ENCODE data around the gene TBC1D19.
"Not testable (repeated sequence)": the region's sequence is repeated elsewhere in the genome, so short reads cannot be mapped to it uniquely, and the experiment has no call there.

TBC1D19 gene

DNA sequence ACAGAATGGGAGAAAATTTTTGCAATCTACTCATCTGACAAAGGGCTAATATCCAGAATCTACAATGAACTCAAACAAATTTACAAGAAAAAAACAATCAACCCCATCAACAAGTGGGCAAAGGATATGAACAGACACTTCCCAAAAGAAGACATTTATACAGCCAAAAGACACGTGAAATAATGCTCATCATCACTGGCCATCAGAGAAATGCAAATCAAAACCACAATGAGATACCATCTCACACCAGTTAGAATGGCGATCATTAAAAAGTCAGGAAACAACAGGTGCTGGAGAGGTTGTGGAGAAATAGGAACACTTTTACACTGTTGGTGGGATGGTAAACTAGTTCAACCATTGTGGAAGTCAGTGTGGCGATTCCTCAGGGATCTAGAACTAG, 9.7 kb downstream of the TBC1D19 start:
- H3K4me3 ChIP-seq (replicated peaks; ENCODE audit: insufficient read depth, low read length); H3K27me3 ChIP-seq (ENCODE audit: insufficient read depth, poor library complexity, severe bottlenecking); H3K27ac ChIP-seq (replicated peaks); DNase-seq (ENCODE audit: low read depth in 1 of 2, low spot score in 1 of 2): not testable (repeated sequence)

DNA sequence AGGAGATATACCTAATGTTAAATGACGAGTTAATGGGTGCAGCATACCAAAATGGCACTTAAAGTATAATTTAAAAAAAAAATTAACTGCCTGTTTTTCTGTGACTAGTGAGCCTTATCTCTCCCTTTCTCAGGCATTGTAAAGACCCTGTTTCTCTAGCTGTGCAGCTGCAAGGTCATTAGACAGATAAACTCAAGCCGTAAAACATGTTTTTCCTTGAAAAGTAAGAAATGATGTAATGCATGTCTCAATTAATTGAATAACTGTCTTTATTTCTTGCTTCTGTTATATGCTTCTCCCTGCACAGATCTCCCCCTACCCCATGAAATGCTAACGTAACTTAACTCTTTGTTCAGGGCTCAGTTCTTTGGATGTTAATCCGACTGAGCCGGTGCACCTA, 10.5 kb downstream of the TBC1D19 start:
- H3K27ac ChIP-seq (replicated peaks), result no peak overlapping the region
- H3K27me3 ChIP-seq (ENCODE audit: insufficient read depth, poor library complexity, severe bottlenecking), result no peaks in the 10 kb centered on the region
- DNase-seq (ENCODE audit: low read depth in 1 of 2, low spot score in 1 of 2), result no peak
- H3K4me3 ChIP-seq (replicated peaks; ENCODE audit: insufficient read depth, low read length), result no peak overlapping the region
- TF ChIP-seq SPI1 (IDR thresholded peaks at IDR 0.05; ENCODE audit: borderline replicate concordance, low read depth), result no peak

DNA sequence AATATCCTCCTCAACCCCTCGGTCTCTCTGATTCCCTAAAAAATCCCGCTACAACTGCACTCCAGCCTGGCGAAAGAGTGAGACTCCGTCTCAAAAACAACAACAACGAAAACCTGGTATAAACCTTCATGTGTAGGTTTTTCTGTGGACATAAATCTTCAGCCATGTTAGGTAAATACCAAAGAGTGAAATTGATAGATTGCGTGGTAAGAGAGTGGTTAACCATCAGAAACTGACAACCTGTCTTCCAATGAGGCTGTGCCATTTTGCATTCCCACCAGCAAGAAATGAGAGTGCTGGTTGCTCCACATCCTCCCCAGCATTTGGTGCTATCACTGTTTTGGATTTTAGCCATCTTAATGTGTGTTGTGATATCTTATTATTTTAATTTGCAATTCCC, 10.9 kb downstream of the TBC1D19 start:
- no peak for TF ChIP-seq CTCF (IDR thresholded peaks at IDR 0.05; ENCODE audit: insufficient read depth, low read length)
- TF ChIP-seq SPI1 (IDR thresholded peaks at IDR 0.05; ENCODE audit: borderline replicate concordance, low read depth), result no peak
- no peak for TF ChIP-seq GABPA (IDR thresholded peaks at IDR 0.05; ENCODE audit: low read depth)
- no peak for TF ChIP-seq REST (IDR thresholded peaks at IDR 0.05; ENCODE audit: insufficient replicate concordance, low read depth)
- no peak for TF ChIP-seq POLR2AphosphoS5 (IDR thresholded peaks at IDR 0.05; ENCODE audit: low read depth)
- H3K27ac ChIP-seq (replicated peaks), result no peak overlapping the region
- H3K27me3 ChIP-seq (ENCODE audit: insufficient read depth, poor library complexity, severe bottlenecking), result no peaks in the 10 kb centered on the region
- no peak overlapping the region for H3K4me3 ChIP-seq (replicated peaks; ENCODE audit: insufficient read depth, low read length)
- DNase-seq (ENCODE audit: low read depth in 1 of 2, low spot score in 1 of 2), result no peak

GRCh38 chr4:26596843-26597242, 13.0 kb downstream of the TBC1D19 start:
- Histone ChIP-seq H3K27me3 (ENCODE audit: insufficient read depth, poor library complexity, severe bottlenecking) (no peaks in the 10 kb centered on the region), H3K27ac (replicated peaks) (no peak overlapping the region), H3K4me3 (replicated peaks; ENCODE audit: insufficient read depth, low read length) (no peak overlapping the region)
- DNase-seq (ENCODE audit: low read depth in 1 of 2, low spot score in 1 of 2), result no peak
- TF ChIP-seq CTCF (IDR thresholded peaks at IDR 0.05; ENCODE audit: insufficient read depth, low read length) (no peak), POLR2AphosphoS5 (IDR thresholded peaks at IDR 0.05; ENCODE audit: low read depth) (no peak), GABPA (IDR thresholded peaks at IDR 0.05; ENCODE audit: low read depth) (no peak), REST (IDR thresholded peaks at IDR 0.05; ENCODE audit: insufficient replicate concordance, low read depth) (no peak), SPI1 (IDR thresholded peaks at IDR 0.05; ENCODE audit: borderline replicate concordance, low read depth) (no peak)

DNA sequence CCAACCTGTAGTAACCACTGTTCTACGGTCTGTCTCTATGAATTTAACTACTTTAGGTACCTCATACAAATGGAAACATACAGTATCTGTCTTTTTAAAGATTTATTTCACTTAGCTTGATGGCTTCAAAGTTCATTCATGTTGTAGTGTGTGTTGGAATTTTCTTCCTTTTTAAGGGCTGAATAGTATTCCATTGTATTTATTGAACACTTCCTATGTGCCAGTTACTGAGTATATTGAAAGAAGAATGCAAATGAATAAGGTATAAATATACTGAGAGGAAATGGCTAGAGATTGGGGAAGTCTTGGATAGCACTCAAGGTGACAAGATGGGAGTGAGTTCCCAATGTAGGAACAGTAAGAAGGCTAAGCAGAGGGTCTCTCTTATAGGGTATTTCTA, 17.3 kb downstream of the TBC1D19 start:
- DNase-seq (ENCODE audit: low read depth in 1 of 2, low spot score in 1 of 2), result no peak
- TF ChIP-seq REST (IDR thresholded peaks at IDR 0.05; ENCODE audit: insufficient replicate concordance, low read depth) (no peak), POLR2AphosphoS5 (IDR thresholded peaks at IDR 0.05; ENCODE audit: low read depth) (no peak), GABPA (IDR thresholded peaks at IDR 0.05; ENCODE audit: low read depth) (no peak), CTCF (IDR thresholded peaks at IDR 0.05; ENCODE audit: insufficient read depth, low read length) (no peak), SPI1 (IDR thresholded peaks at IDR 0.05; ENCODE audit: borderline replicate concordance, low read depth) (no peak)
- no peaks in the 10 kb centered on the region for H3K27me3 ChIP-seq (ENCODE audit: insufficient read depth, poor library complexity, severe bottlenecking)
- H3K27ac ChIP-seq (replicated peaks), result no peak overlapping the region
- no peak overlapping the region for H3K4me3 ChIP-seq (replicated peaks; ENCODE audit: insufficient read depth, low read length)
